ENCODE measurements around the gene STMN1.

DNA sequence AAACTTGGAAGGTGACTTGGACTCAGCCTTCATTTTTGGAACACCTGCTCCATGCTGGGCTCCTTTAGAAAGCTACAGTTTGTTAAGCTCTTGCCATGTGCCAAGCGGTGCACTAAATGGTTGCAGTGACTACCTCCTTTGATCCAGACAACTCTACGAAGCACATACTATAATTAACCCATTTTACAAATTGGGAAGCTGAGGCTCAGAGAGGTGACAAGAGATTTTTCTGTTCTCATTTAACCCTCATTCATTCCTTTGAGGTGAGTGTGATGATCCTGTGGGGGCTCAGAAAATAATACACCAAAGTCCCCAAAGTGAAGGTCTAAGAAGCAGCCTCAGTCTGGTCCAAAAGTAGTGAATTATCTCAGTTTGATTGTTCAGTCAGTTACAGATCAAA, 29.1 kb downstream of the STMN1 start:
- TF ChIP-seq, protein P1, sequence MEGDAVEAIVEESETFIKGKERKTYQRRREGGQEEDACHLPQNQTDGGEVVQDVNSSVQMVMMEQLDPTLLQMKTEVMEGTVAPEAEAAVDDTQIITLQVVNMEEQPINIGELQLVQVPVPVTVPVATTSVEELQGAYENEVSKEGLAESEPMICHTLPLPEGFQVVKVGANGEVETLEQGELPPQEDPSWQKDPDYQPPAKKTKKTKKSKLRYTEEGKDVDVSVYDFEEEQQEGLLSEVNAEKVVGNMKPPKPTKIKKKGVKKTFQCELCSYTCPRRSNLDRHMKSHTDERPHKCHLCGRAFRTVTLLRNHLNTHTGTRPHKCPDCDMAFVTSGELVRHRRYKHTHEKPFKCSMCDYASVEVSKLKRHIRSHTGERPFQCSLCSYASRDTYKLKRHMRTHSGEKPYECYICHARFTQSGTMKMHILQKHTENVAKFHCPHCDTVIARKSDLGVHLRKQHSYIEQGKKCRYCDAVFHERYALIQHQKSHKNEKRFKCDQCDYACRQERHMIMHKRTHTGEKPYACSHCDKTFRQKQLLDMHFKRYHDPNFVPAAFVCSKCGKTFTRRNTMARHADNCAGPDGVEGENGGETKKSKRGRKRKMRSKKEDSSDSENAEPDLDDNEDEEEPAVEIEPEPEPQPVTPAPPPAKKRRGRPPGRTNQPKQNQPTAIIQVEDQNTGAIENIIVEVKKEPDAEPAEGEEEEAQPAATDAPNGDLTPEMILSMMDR (IDR thresholded peaks at IDR 0.05) = no peak
- TF ChIP-seq EP300 (IDR thresholded peaks at IDR 0.05) = no peak
